ENCODE data around the gene EPHB1. TPM values are rescaled to one million over a fixed set of nuclear protein-coding genes. Genes with fewer than 3 reads are reported as not detected.

EPHB1 gene
- total RNA-seq, 1 experiment from 2014 or later: 0.73 TPM

GRCh38 chr3:134880431-134880830 lies 85.4 kb downstream of the EPHB1 start:
- Mint-ChIP-seq H3K27me3 (ENCODE audit: unreplicated experiment) (peaks cover 45% of the 10 kb centered on the region), H3K4me3 (ENCODE audit: low read depth, unreplicated experiment) (no peak overlapping the region), H3K4me1 (ENCODE audit: low read depth, unreplicated experiment) (no peaks in the 10 kb centered on the region), H3K9me3 (ENCODE audit: low read depth, unreplicated experiment) (no peaks in the 10 kb centered on the region), H3K27ac (ENCODE audit: unreplicated experiment) (no peak overlapping the region), H3K36me3 (ENCODE audit: insufficient read depth, unreplicated experiment) (no peaks in the 10 kb centered on the region)
- intact Hi-C loops (cut with micrococcal nuclease; ENCODE audit: unreplicated experiment): no loop called here
- no peak for DNase-seq
- TF ChIP-seq, protein P1, sequence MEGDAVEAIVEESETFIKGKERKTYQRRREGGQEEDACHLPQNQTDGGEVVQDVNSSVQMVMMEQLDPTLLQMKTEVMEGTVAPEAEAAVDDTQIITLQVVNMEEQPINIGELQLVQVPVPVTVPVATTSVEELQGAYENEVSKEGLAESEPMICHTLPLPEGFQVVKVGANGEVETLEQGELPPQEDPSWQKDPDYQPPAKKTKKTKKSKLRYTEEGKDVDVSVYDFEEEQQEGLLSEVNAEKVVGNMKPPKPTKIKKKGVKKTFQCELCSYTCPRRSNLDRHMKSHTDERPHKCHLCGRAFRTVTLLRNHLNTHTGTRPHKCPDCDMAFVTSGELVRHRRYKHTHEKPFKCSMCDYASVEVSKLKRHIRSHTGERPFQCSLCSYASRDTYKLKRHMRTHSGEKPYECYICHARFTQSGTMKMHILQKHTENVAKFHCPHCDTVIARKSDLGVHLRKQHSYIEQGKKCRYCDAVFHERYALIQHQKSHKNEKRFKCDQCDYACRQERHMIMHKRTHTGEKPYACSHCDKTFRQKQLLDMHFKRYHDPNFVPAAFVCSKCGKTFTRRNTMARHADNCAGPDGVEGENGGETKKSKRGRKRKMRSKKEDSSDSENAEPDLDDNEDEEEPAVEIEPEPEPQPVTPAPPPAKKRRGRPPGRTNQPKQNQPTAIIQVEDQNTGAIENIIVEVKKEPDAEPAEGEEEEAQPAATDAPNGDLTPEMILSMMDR (IDR thresholded peaks at IDR 0.05; ENCODE audit: unreplicated experiment): no peak
- CTCF ChIA-PET: no interaction called here
- BruUV-seq (replicated peaks): no TSS peak

DNA sequence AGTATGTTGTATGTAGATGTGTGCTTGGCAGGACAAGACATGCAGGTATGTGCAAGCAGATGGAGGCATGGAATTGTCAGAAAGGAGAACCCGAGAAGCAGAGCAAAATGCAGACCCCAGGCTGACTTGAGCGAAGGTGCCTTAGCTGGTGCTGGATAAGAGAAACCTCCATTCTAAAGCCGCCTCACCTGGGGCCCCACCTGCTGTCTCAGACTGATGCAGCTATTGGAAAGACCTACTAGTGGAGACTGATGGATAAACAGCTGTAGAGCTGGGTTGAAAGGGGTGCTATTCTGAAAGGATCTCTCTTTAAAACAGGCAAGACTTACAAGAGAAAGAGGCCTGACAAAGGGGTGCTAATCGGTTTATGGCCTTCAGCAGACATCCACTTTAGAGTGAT lies 86.2 kb downstream of the EPHB1 start:
- TF ChIP-seq, protein P1 (IDR thresholded peaks at IDR 0.05; ENCODE audit: unreplicated experiment): no peak
- no TSS peak for BruUV-seq (replicated peaks)
- CTCF ChIA-PET: no interaction called here
- Mint-ChIP-seq H3K4me3 (ENCODE audit: low read depth, unreplicated experiment) (no peak overlapping the region), H3K36me3 (ENCODE audit: insufficient read depth, unreplicated experiment) (no peaks in the 10 kb centered on the region), H3K27ac (ENCODE audit: unreplicated experiment) (no peak overlapping the region), H3K4me1 (ENCODE audit: low read depth, unreplicated experiment) (no peaks in the 10 kb centered on the region), H3K9me3 (ENCODE audit: low read depth, unreplicated experiment) (no peaks in the 10 kb centered on the region), H3K27me3 (ENCODE audit: unreplicated experiment) (peaks cover 36% of the 10 kb centered on the region)
- intact Hi-C loops (cut with micrococcal nuclease; ENCODE audit: unreplicated experiment): no loop called here
- DNase-seq: no peak

- BruUV-seq (replicated peaks): no TSS peak
- H3K27me3 Mint-ChIP-seq (ENCODE audit: unreplicated experiment): peaks cover 38% of the 10 kb centered on the region
These were observed 88.8 kb downstream of the EPHB1 start for GRCh38 chr3:134883697-134884385.

GRCh38 chr3:134885877-134886621 lies 91.0 kb downstream of the EPHB1 start:
- no peak overlapping the region for H3K4me3 Mint-ChIP-seq (ENCODE audit: low read depth, unreplicated experiment)

More at GRCh38 chr3:134883697-134884385, 88.8 kb downstream of the EPHB1 start:
- no peaks in the 10 kb centered on the region for H3K4me1 Mint-ChIP-seq (ENCODE audit: low read depth, unreplicated experiment)
- H3K36me3 Mint-ChIP-seq (ENCODE audit: insufficient read depth, unreplicated experiment): no peaks in the 10 kb centered on the region
- TF ChIP-seq, protein P1 (IDR thresholded peaks at IDR 0.05; ENCODE audit: unreplicated experiment): no peak
- intact Hi-C loops (cut with micrococcal nuclease; ENCODE audit: unreplicated experiment): no loop called here
- CTCF ChIA-PET: no interaction called here
- no peaks in the 10 kb centered on the region for H3K9me3 Mint-ChIP-seq (ENCODE audit: low read depth, unreplicated experiment)
- H3K27ac Mint-ChIP-seq (ENCODE audit: unreplicated experiment): no peak overlapping the region
- no peak for DNase-seq
- H3K4me3 Mint-ChIP-seq (ENCODE audit: low read depth, unreplicated experiment): no peak overlapping the region

More at GRCh38 chr3:134885877-134886621, 91.0 kb downstream of the EPHB1 start:
- H3K9me3 Mint-ChIP-seq (ENCODE audit: low read depth, unreplicated experiment): no peaks in the 10 kb centered on the region
- no peaks in the 10 kb centered on the region for H3K4me1 Mint-ChIP-seq (ENCODE audit: low read depth, unreplicated experiment)
- H3K27ac Mint-ChIP-seq (ENCODE audit: unreplicated experiment): no peak overlapping the region
- CTCF ChIA-PET: no interaction called here
- no TSS peak for BruUV-seq (replicated peaks)
- TF ChIP-seq, protein P1 (IDR thresholded peaks at IDR 0.05; ENCODE audit: unreplicated experiment): no peak
- no peaks in the 10 kb centered on the region for H3K36me3 Mint-ChIP-seq (ENCODE audit: insufficient read depth, unreplicated experiment)
- DNase-seq: peak; percentile 21
- intact Hi-C loops (cut with micrococcal nuclease; ENCODE audit: unreplicated experiment): no loop called here
- H3K27me3 Mint-ChIP-seq (ENCODE audit: unreplicated experiment): peaks cover 27% of the 10 kb centered on the region

All from Calu3 (cell line).